HG02610 (cell line): ENCODE results near the gene SLC22A3.

Experiments
- ATAC-seq: cut with Tn5 transposase; IDR thresholded peaks from one replicate; pipeline ENCODE4 v1.9.1; 2021; ENCODE audit warnings: mild to moderate bottlenecking, moderate library complexity; ENCODE audit not compliant: unreplicated experiment

The SLC22A3 gene

GRCh38 chr6:160477901-160478300 is 129.7 kb downstream of the SLC22A3 start:
- no peak for ATAC-seq

GRCh38 chr6:160487116-160487515 is 138.9 kb downstream of the SLC22A3 start:
- no peak for ATAC-seq

- ATAC-seq = no peak
These were observed 140.9 kb downstream of the SLC22A3 start for GRCh38 chr6:160489091-160489490.

- no peak for ATAC-seq
These were observed 146.4 kb downstream of the SLC22A3 start for GRCh38 chr6:160494576-160494975.

- no peak for ATAC-seq
These were observed 152.5 kb downstream of the SLC22A3 start for GRCh38 chr6:160500639-160501038.
